ENCODE data around the gene DHDH. TPM values are rescaled to one million over a fixed set of nuclear protein-coding genes. Genes with fewer than 3 reads are reported as not detected.

The DHDH gene
- total and polyA plus RNA-seq, 2 of the 13 experiments (the other 11 are each of a cell fraction or from before 2014, with no cell fraction given) = 0.13 to 0.91 TPM

GRCh38 chr19:48962029-48962848, 28.7 kb downstream of the DHDH start (continued):
- TF ChIP-seq ZNF691 (CRISPR knock-in tag; IDR thresholded peaks at IDR 0.05; ENCODE audit: borderline replicate concordance, low read depth) = peak; percentile 90; the same call in 1 of the 2 replicates
- TF ChIP-seq ZNF576 (CRISPR knock-in tag; IDR thresholded peaks at IDR 0.05) = no peak
- TF ChIP-seq, protein P1, sequence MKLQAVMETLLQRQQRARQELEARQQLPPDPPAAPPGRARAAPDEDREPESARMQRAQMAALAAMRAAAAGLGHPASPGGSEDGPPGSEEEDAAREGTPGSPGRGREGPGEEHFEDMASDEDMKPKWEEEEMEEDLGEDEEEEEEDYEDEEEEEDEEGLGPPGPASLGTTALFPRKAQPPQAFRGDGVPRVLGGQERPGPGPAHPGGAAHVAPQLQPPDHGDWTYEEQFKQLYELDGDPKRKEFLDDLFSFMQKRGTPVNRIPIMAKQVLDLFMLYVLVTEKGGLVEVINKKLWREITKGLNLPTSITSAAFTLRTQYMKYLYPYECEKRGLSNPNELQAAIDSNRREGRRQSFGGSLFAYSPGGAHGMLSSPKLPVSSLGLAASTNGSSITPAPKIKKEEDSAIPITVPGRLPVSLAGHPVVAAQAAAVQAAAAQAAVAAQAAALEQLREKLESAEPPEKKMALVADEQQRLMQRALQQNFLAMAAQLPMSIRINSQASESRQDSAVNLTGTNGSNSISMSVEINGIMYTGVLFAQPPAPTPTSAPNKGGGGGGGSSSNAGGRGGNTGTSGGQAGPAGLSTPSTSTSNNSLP (IDR thresholded peaks at IDR 0.05; ENCODE audit: low read depth, low read length) = no peak
- peak; percentile 83 for TF ChIP-seq ZNF350 (CRISPR knock-in tag; IDR thresholded peaks at IDR 0.05; ENCODE audit: borderline replicate concordance, low read depth)
- TF ChIP-seq ZMYM2 (CRISPR knock-in tag; IDR thresholded peaks at IDR 0.05) = peak; percentile 80; the same call in 1 of the 2 replicates
- no peak for TF ChIP-seq LRRFIP1 (CRISPR knock-in tag; conservative IDR thresholded peaks at IDR 0.05)
- 0 out of 2 replicates have a peak, but pooled peaks have one; percentile 50 for TF ChIP-seq WIZ (CRISPR knock-in tag; IDR thresholded peaks at IDR 0.05)
- TF ChIP-seq NPAS2 (CRISPR knock-in tag; IDR thresholded peaks at IDR 0.05; ENCODE audit: borderline replicate concordance) = no peak
- TF ChIP-seq, protein P2, sequence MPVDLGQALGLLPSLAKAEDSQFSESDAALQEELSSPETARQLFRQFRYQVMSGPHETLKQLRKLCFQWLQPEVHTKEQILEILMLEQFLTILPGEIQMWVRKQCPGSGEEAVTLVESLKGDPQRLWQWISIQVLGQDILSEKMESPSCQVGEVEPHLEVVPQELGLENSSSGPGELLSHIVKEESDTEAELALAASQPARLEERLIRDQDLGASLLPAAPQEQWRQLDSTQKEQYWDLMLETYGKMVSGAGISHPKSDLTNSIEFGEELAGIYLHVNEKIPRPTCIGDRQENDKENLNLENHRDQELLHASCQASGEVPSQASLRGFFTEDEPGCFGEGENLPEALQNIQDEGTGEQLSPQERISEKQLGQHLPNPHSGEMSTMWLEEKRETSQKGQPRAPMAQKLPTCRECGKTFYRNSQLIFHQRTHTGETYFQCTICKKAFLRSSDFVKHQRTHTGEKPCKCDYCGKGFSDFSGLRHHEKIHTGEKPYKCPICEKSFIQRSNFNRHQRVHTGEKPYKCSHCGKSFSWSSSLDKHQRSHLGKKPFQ (CRISPR knock-in tag; IDR thresholded peaks at IDR 0.05; ENCODE audit: insufficient replicate concordance) = no peak
- TF ChIP-seq ZNF407 (CRISPR knock-in tag; IDR thresholded peaks at IDR 0.05; ENCODE audit: not compliant biosample characterization) = peak; percentile 85
- peak; percentile 64; the same call in 1 of the 2 replicates for TF ChIP-seq HES4 (CRISPR knock-in tag; IDR thresholded peaks at IDR 0.05; ENCODE audit: borderline replicate concordance)
